Smooth muscle cell (in vitro differentiated cells): ENCODE data around the gene IGLL5. TPM values are rescaled to one million over a fixed set of nuclear protein-coding genes. Genes with fewer than 3 reads are reported as not detected.

ENCODE experiments used
- DNase-seq: peaks from one replicate; lab custom pipeline; 2025; ENCODE audit not compliant: unreplicated experiment; lab: John Stamatoyannopoulos, UW
- H2AFZ ChIP-seq: fragments of 200-600 bp; sonication (generic); 2 replicates; pipeline ENCODE4 v1.6.0; 2016; ENCODE audit warnings: antibody characterized with exemption, low read depth, mild to moderate bottlenecking
- H3F3A ChIP-seq: fragments of 200-600 bp; sonication (generic); 2 replicates; pipeline ENCODE4 v1.6.0; 2017; ENCODE audit warnings: antibody characterized with exemption, low read depth
- H3K27ac ChIP-seq: fragments of 200-600 bp; sonication (generic); 2 replicates; pipeline ENCODE4 v1.5.1; 2016; ENCODE audit warnings: low read depth, mild to moderate bottlenecking
- H3K27me3 ChIP-seq: fragments of 200-600 bp; sonication (generic); 2 replicates; pipeline ENCODE4 v1.6.1; 2016; ENCODE audit warnings: low read depth, mild to moderate bottlenecking
- H3K36me3 ChIP-seq: fragments of 200-600 bp; sonication (generic); 2 replicates; pipeline ENCODE4 v1.5.1; 2016; ENCODE audit warnings: low read depth
- H3K4me1 ChIP-seq: fragments of 200-600 bp; sonication (generic); 2 replicates; pipeline ENCODE4 v1.5.1; 2016; ENCODE audit warnings: low read depth
- H3K4me2 ChIP-seq: fragments of 200-600 bp; sonication (generic); 2 replicates; pipeline ENCODE4 v1.6.0; 2016; ENCODE audit warnings: mild to moderate bottlenecking
- H3K4me3 ChIP-seq: fragments of 200-600 bp; sonication (generic); 2 replicates; pipeline ENCODE4 v1.5.1; 2016; ENCODE audit warnings: mild to moderate bottlenecking
- H3K79me2 ChIP-seq: fragments of 200-600 bp; sonication (generic); 2 replicates; pipeline ENCODE4 v1.6.0; 2016; ENCODE audit warnings: low read depth, mild to moderate bottlenecking
- H3K9ac ChIP-seq: fragments of 200-600 bp; sonication (generic); 2 replicates; pipeline ENCODE4 v1.6.0; 2016; ENCODE audit warnings: low read depth
- H3K9me3 ChIP-seq: fragments of 200-600 bp; sonication (generic); replicated peaks from 2 replicates; pipeline ENCODE4 v1.5.1; 2016; ENCODE audit warnings: low read depth
- H4K20me1 ChIP-seq: fragments of 200-600 bp; sonication (generic); 2 replicates; pipeline ENCODE4 v1.6.0; 2016; ENCODE audit warnings: low read depth
- CTCF ChIP-seq: fragments of 200-600 bp; sonication (generic); IDR thresholded peaks from 2 replicates; pipeline ENCODE4 v1.5.1; 2017; ENCODE audit warnings: borderline replicate concordance, mild to moderate bottlenecking, antibody characterized with exemption; ENCODE audit not compliant: insufficient read depth, poor library complexity, severe bottlenecking
- WGBS: methylation state at CpG from one replicate; pipeline ENCODE4 v1.1.7; 2016; ENCODE audit warnings: low lambda C conversion rate; 5-methylcytosine and 5-hydroxymethylcytosine counted together
- polyA plus RNA-seq: library from polyadenylated mRNA; unstranded; fragments of >200 nt; fragmentation: Nextera tagmentation; extraction: Ambion mirVana; gene quantifications from 2 replicates; pipeline ENCODE4 v1.2.1, GENCODE V29; 2016
- total RNA-seq: library from RNA; depleted of rRNA; stranded (reverse); fragments of >200 nt; gene quantifications from 2 replicates; pipeline ENCODE4 v1.2.3, GENCODE V29; 2014

Gene IGLL5
- total and polyA plus RNA-seq, 2 experiments from 2014 or later: not detected

GRCh38 chr22:22851969-22852368, 35.6 kb upstream of the IGLL5 start:
- Histone ChIP-seq H3K27ac (no peak overlapping the region), H3K4me2 (no peak overlapping the region), H3K27me3 (peaks cover 61% of the 10 kb centered on the region), H3F3A (no peaks in the 10 kb centered on the region), H3K36me3 (no peaks in the 10 kb centered on the region), H3K9me3 (no peaks in the 10 kb centered on the region), H3K79me2 (no peaks in the 10 kb centered on the region), H3K4me3 (no peak overlapping the region), H3K9ac (no peak overlapping the region), H4K20me1 (no peaks in the 10 kb centered on the region), H3K4me1 (no peaks in the 10 kb centered on the region), H2AFZ (no peak overlapping the region)
- DNase-seq: no peak
- WGBS: 94% methylated on average over 5 of the region's 5 CpGs
- no peak for TF ChIP-seq CTCF

- Histone ChIP-seq H3K27ac (no peak overlapping the region), H3F3A (no peaks in the 10 kb centered on the region), H3K4me1 (no peaks in the 10 kb centered on the region), H3K4me2 (no peak overlapping the region), H3K4me3 (no peak overlapping the region), H3K79me2 (no peaks in the 10 kb centered on the region), H3K27me3 (peaks cover 64% of the 10 kb centered on the region), H3K36me3 (no peaks in the 10 kb centered on the region), H3K9ac (no peak overlapping the region), H2AFZ (no peak overlapping the region), H3K9me3 (no peaks in the 10 kb centered on the region), H4K20me1 (no peaks in the 10 kb centered on the region)
- no peak for TF ChIP-seq CTCF
- DNase-seq: no peak
- 61% methylated on average over 2 of the region's 2 CpGs for WGBS
Measured at GRCh38 chr22:22853713-22854112, 33.9 kb upstream of the IGLL5 start.

GRCh38 chr22:22854466-22854865, 33.1 kb upstream of the IGLL5 start:
- 83% methylated on average over 8 of the region's 8 CpGs for WGBS
- peaks cover 72% of the 10 kb centered on the region for H3K27me3 ChIP-seq

More at GRCh38 chr22:22854466-22854865, 33.1 kb upstream of the IGLL5 start:
- TF ChIP-seq CTCF: no peak
- Histone ChIP-seq H3K36me3 (no peaks in the 10 kb centered on the region), H3K9ac (no peak overlapping the region), H3K4me2 (no peak overlapping the region), H3F3A (no peaks in the 10 kb centered on the region), H4K20me1 (no peaks in the 10 kb centered on the region), H3K27ac (no peak overlapping the region), H3K4me3 (no peak overlapping the region), H3K4me1 (no peaks in the 10 kb centered on the region), H3K9me3 (no peaks in the 10 kb centered on the region), H3K79me2 (no peaks in the 10 kb centered on the region), H2AFZ (no peak overlapping the region)
- DNase-seq: no peak
